ENCODE data around the gene B3GAT3. TPM values are rescaled to one million over a fixed set of nuclear protein-coding genes. Genes with fewer than 3 reads are reported as not detected.
"Not testable (repeated sequence)": the region's sequence is repeated elsewhere in the genome, so short reads cannot be mapped to it uniquely, and the experiment has no call there.

B3GAT3 gene
- polyA plus RNA-seq, 4 donors: 27.2 to 49.9 (median 29.8) TPM

DNA sequence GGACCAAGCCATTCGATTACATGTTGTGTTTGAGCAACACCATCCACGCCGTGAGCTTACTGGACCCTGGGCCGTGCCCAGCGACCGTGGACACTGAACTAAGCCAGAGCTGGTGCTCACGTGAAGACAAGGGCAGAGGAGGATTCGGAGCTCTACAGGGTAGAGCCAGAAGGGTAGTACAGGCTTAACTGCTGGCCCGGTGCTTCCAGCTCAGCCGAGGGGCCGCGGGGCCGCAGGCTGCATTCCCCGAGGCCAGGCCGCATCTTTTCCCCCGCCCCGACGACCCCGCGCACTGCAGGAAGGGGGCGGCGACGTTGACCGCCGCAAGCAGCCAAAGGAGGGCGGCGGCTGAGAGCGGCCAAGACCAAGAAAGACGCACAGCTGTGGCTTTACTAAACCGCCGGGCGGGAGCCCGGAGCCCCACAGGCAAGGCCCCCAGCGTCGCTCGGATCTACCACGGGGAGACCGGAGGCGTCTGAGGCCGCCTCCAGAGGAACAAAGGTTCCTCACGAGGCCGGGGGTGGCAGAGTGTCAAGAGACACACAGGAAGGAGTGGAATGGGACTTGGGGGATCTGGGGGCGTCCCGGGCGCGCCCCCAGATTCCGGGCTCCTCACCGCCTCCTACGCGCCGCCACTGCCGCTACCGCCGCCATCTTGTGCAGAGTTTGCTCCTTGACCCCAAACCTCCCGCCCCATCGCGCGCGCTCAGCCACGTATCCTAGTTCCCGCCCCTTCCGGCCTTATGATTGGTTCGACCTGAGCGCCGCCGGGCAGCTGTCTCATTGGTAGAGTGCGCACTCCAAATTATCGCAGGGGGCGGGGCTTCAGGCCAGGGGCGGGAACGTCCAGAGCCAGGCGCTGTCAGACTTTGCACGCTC, 24.4 kb upstream of the B3GAT3 start, which contains the start of gene GANAB:
TSS of gene GANAB (minus strand) at position 668 of the 879 bp plus-strand sequence. CDS start at position 654, 14 bp downstream.
- DNase-seq (ENCODE audit: low read depth in 4 of 4, low spot score in 3 of 4): peak; percentile 89 to 97 (median 96)

DNA sequence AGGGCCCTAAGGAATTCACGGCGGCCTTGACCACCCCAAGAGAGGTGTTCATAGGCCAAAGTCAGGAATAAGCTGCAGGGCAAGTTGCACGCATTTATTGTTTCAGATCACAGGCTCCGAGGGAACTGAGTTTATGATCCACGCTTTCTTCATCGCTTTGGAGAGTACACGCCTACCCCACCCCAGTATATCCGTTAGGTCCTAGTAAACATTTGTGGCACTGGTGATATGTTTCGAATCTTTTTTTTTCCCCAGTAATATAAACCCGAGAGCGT, 23.8 kb upstream of the B3GAT3 start:
- DNase-seq (ENCODE audit: low read depth in 4 of 4, low spot score in 3 of 4): no peak

DNA sequence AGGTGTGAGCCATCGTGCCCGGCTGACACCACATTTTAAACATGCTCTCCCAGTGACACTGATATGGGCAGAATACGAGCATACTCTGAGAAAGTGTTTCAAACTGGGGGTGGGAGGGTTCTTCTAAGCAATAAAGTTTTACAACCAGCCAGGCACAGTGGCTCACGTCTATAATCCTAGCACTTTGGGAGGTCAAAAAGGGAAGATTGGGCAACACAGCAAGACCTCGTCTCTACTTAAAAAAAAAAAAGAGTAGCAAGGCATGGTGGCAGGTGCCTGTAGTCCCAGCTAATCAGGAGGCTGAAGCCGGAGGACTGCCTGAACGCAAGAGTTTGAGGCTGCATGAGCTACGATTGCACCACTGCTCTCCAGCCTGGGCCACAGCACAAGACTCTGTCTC, 22.4 kb upstream of the B3GAT3 start:
- no peak for DNase-seq (ENCODE audit: low read depth in 4 of 4, low spot score in 3 of 4)

DNA sequence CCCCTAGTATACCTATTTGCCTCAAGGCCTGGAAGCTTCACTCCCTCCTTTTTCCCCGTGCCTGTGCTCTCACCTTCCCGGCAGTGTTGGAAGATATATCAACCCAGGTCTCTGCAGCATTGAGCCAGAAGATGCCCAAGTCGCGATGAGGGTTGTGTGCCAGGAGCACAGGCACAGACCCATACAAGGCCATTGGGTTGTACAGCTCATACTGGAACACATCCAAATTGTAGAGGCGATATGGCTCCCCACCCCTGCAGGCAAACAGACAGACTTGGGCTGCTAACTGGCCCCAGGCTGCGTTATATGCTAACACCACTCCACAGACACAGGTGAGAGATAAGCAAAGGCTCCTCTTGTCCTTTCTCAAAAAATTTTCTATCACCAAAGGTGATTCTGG, 10.7 kb upstream of the B3GAT3 start:
- DNase-seq (ENCODE audit: low read depth in 4 of 4, low spot score in 3 of 4): no peak

DNA sequence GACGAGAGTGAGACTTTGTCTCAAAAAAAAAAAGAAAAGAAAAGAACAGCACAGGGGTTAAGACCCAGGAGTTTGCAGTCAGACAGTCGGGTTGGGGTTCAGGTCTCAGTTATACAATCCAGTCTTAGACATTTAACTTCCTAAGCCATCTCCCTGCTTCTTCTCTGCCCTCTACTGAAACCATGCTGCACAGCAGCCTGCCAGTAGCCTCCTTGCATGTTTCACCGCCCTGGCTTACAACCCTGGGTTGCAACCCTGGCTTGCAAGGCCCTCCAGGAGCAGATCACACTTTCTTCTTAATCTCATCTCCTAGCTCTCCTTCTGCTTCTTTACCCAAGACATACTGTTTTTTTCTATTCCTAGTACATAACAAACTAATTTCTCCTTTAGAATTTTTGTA, 5.9 kb upstream of the B3GAT3 start:
- no peak for DNase-seq (ENCODE audit: low read depth in 4 of 4, low spot score in 3 of 4)

DNA sequence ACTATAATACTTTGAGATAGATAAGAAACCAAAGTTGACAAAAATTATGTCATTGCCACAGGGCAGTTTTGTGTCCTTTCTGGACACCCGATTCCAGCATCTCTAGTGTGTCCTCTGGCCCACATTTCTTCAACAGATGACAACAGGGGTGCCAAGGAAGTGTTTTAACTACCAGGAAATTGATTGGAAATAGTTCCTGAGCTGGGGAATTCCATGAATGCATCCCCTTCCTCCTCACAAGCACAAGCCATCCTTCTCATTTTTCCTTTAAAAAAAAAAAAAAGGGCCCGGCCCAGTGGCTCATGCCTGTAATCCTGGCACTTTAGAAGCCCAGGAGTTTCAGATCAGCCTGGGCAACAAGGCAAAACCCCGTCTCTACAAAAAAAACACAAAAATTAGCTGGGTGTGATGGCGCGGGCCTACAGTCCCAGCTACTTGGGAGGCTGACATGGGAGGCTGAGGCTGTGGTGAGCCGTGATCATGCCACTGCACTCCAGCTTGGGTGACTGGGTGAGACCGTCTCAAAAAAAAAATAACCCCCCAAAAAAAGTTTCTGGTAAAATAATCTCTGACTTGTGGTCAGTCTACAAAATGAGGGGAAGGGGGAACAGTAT, 797 bp upstream of the B3GAT3 start:
- DNase-seq (ENCODE audit: low read depth in 4 of 4, low spot score in 3 of 4): no peak

DNA sequence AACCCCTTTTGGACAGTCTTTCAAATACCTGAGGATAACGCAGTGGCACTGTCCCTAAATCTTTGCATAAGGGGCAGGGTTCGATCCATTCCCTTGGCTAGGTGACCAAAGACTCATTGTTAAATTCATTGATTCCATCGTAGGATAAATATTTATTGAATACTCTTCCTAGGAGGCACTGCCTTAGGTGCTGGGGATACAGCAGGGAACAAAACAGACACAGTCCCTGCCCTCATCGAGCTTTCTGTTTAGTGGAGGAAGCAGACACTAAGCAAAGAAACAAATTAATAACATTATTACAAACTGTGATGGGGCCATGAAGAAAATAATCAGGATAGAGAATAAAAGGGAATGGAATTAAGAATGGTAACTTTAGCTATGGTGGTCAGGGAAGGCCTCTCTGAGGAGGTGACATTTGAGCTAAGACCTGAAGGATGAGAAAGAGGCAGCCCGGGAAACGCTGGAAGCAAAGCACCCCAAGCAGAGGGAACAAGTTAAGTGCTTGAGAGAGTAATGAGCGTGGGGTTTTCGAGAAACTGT, 689 bp downstream of the B3GAT3 start:
- DNase-seq (ENCODE audit: low read depth in 4 of 4, low spot score in 3 of 4): no peak

- not testable (repeated sequence) for DNase-seq (ENCODE audit: low read depth in 4 of 4, low spot score in 3 of 4)
Observed at GRCh38 chr11:62616957-62617356, 4.8 kb downstream of the B3GAT3 start.

DNA sequence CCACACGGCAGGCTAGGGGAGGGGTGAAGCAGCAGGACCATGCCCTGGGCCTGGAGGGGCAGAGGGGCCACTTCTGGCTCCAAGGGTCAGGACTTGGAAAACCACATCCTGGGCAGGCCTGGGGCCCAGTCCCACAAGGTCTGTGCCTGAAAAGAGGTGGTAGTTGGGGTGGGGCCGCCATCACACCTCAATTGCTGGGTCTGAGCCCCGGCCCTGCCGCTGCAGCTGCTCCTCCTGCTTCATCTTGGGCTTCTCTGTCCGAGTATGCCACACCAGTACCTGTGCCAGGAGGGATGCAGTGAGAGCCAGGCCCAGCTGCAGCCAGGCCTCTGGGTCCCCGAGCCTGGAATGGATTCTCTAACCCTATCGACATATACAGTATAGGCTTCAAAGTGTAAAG, 6.3 kb downstream of the B3GAT3 start:
- no peak for DNase-seq (ENCODE audit: low read depth in 4 of 4, low spot score in 3 of 4)

GRCh38 chr11:62614275-62614674, 7.5 kb downstream of the B3GAT3 start:
- no peak for DNase-seq (ENCODE audit: low read depth in 4 of 4, low spot score in 3 of 4)

DNA sequence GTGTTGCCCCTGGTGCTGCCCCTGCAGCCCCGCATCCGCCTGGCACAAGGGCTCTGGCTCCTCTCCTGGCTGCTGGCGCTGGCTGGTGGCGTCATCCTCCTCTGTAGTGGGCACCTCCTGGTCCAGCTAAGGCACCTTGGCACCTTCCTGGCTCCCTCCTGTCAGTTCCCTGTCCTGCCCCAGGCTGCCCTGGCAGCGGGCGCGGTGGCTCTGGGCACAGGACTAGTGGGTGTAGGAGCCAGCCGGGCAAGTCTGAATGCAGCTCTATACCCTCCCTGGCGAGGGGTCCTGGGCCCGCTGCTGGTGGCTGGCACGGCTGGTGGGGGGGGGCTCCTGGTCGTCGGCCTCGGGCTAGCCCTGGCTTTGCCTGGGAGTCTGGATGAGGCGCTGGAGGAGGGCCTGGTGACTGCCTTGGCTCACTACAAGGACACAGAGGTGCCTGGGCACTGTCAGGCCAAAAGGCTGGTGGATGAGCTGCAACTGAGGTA, 8.5 kb downstream of the B3GAT3 start:
- DNase-seq (ENCODE audit: low read depth in 4 of 4, low spot score in 3 of 4): no peak

GRCh38 chr11:62612366-62613290, 9.2 kb downstream of the B3GAT3 start, which contains the start of the genes EML3 and ROM1:
TSS of gene EML3 (minus strand) at chr11:62612775. CDS start at chr11:62612457, 318 bp downstream.
TSS of gene ROM1 (plus strand) at chr11:62613257. CDS start at chr11:62613282, 25 bp downstream.
- DNase-seq (ENCODE audit: low read depth in 4 of 4, low spot score in 3 of 4): no peak

- DNase-seq (ENCODE audit: low read depth in 4 of 4, low spot score in 3 of 4): no peak
Observed at GRCh38 chr11:62611705-62612365, 10.0 kb downstream of the B3GAT3 start.

GRCh38 chr11:62610814-62611704, 10.7 kb downstream of the B3GAT3 start:
- no peak for DNase-seq (ENCODE audit: low read depth in 4 of 4, low spot score in 3 of 4)

DNA sequence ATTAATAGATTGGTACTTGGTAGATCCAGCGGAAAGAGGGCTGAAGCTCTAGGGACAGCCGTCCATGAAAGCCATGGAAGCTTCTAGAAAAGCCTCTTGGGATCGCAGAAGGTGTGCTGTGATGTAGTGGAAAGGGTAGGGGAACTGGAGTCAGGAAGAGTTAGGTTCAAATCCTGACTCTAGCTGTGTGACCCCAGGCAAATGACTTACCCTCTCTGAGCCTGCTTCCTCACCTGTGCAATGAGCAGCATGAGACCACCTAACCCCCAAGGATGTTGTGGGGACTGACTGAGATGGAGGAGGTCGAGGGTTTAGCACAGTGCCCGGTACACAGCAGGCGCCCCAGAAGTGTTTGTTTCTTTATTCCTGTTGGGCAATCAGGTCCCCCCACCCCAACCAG, 11.4 kb downstream of the B3GAT3 start:
- no peak for DNase-seq (ENCODE audit: low read depth in 4 of 4, low spot score in 3 of 4)

DNA sequence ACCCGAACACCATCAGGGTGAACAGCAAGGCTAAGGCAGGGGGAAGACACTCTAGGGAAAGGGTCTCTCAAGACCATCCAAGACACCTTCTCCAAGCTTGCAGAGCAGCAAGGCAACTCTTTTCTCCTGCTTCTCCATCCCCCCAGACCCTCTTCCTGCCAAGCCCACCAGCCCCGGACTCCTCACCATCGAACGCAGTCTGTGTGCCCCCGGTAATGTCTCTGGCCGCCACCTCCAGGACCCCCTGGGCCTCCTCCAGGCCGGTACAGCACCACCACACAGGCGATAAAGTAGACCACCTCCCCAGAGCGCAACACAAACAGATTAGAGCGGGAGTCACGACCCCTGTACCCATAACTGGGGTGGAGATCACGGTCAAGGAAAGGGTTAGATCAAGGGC, 13.0 kb downstream of the B3GAT3 start:
- no peak for DNase-seq (ENCODE audit: low read depth in 4 of 4, low spot score in 3 of 4)

GRCh38 chr11:62607714-62608113, 14.1 kb downstream of the B3GAT3 start:
- no peak for DNase-seq (ENCODE audit: low read depth in 4 of 4, low spot score in 3 of 4)

DNA sequence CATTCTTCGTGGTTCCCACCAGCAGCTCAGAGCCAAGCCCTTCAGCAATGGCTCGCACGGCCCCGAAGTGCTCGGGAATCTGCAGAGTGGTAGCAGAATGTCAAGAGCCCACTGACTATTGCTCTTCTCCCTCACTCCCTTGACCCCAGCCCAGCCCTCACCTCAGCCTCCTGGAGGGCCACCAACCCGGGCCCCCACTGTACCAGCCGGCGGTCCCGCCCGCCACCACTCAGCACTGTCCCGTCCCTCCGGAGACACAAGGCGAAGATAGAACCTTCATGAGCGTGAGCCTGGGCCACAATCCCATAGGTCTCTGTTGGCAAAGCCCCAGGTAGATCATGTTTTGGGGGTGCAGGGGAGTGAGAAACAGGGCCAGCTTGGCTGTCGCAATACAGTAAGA, 15.9 kb downstream of the B3GAT3 start:
- no peak for DNase-seq (ENCODE audit: low read depth in 4 of 4, low spot score in 3 of 4)

DNA sequence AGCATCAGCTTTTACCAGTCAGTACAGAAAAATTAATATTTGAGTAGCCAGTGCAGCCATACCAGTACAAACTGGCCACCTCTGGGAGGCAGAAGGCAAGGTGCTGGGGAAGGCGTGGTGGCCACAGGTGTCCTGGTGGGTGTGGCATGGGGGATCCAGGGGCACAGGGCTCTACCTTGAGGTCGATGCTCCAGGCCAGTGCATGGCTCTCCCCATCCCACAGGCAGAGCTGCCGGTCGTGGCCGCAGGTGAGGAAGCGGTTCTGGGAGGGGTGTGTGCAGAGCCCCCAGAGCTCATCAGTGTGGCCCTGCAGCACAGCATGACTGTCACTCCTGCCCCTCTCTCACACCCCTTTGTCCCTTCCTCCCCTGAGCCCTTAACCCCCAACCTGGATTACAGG, 16.3 kb downstream of the B3GAT3 start:
- no peak for DNase-seq (ENCODE audit: low read depth in 4 of 4, low spot score in 3 of 4)
